Kidney capillary endothelial cell (primary cell): ENCODE data around the gene DDX54.
"Not testable (repeated sequence)": the region's sequence is repeated elsewhere in the genome, so short reads cannot be mapped to it uniquely, and the experiment has no call there.

Experiments used
- DNase-seq: peaks from one replicate; pipeline ENCODE4 v3.0.0-alpha.2; 2018; ENCODE audit warnings: low spot score

Gene DDX54

GRCh38 chr12:113216027-113216426 is 30.7 kb upstream of the DDX54 start:
- DNase-seq, result no peak

- peak; percentile 70 for DNase-seq
Observed at GRCh38 chr12:113214895-113215400, 29.7 kb upstream of the DDX54 start.

GRCh38 chr12:113211160-113211559 is 25.9 kb upstream of the DDX54 start:
- DNase-seq, result no peak

DNA sequence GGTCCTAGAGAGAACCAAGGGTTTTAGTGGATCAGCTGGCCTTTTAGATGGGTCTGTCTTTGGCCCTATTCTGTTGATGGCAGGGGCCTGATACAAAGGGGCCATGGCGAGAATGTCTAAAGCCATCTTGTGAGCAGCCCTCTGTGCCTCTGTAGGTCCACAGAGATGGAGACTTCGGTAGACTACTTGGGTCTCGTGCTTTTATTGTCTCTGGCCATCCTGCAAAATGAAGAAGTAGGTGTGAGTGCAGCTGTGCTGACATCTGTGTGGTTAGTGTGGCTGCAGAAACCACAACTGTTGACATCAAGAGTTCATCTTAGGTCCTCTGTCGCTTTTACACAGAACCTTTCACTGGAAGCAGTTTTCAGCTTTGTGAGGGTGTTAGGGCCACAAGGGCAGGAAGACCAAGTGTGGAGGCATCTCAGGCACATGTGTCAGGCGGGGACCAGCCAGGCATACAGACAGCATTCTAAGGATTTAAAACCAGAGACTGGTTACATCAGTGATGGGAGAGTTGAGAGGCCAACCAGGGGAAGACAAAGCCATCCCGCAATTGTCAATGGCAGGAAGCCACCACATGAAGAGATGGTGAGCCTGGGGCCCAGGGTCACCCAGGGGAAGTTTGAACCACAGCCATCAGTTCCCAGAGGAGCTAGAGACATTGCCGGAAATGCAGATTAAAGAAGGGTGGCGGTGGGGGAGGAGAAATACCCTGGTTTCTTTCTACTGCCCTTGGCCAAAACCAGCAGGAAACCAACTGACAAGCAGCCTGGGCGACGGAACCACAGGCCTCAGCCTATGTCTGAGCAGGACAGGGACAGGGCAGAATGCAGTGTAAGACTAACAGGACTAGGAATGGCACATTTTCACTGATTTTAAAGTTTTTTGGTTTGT is 23.0 kb upstream of the DDX54 start:
- no peak for DNase-seq

DNA sequence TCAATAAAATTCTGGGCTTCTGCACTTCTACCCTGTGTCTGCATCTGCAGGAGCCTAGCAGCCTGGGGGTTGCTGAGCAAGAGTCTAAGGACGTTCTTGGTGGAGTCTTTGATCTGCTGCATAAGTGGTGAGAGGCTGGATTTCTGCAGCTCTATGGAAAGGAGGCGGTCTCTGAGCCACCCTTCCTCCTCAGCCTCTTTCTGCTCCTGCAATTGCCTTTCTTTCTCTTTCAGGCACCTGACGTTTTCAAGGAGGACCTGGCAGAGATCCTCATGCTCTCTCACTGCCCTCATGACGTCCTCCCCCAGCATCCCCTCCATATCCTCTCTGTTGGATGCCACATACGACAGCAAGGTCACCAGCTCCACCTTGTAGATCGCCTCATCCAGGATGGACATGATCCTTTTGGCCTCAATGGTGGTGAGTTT is 22.3 kb upstream of the DDX54 start:
- no peak for DNase-seq

- not testable (repeated sequence) for DNase-seq
Observed at GRCh38 chr12:113206802-113207201, 21.5 kb upstream of the DDX54 start.

- no peak for DNase-seq
Observed at GRCh38 chr12:113204804-113205203, 19.5 kb upstream of the DDX54 start.

DNA sequence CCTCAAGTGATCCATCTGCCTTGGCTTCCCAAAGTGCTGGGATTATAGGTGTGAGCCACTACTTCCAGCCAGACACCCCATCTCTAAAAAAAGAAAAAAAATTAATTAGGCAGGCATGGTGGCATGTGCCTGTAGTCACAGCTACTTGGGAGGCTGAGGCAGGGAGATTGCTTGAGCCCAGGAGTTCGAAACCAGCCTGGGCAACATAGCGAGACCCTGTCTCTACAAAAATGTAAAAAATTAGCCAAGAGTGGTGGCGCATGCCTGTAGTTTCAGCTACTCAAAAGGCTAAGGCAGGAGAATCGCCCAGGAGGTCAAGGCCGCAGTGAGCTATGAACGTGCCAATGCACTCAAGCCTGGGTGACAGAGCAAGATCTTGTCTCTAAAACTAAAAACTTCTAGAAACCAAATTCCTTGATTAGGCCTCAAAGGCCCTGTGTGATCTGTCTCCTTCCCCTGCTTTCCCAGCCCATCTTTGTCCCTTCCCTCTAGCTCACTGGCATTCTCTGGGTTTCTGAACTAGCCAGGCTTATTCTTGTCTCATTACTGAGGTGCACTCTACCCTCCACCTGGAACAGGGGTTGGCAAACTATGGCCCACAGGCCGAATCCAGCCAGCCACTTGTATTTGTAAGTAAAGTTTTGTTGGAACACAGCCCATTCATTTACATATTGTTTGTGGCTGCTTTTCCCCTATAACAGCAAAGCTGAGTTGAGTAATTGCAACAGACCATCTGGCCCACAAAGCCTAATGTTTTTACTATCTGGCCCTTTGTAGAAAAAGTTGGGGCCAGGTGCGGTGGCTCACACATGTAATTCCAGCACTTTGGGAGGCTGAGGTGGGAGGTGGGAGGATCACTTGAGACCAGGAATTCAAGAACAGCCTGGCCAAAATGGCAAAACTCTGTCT is 18.8 kb upstream of the DDX54 start:
- no peak for DNase-seq

DNA sequence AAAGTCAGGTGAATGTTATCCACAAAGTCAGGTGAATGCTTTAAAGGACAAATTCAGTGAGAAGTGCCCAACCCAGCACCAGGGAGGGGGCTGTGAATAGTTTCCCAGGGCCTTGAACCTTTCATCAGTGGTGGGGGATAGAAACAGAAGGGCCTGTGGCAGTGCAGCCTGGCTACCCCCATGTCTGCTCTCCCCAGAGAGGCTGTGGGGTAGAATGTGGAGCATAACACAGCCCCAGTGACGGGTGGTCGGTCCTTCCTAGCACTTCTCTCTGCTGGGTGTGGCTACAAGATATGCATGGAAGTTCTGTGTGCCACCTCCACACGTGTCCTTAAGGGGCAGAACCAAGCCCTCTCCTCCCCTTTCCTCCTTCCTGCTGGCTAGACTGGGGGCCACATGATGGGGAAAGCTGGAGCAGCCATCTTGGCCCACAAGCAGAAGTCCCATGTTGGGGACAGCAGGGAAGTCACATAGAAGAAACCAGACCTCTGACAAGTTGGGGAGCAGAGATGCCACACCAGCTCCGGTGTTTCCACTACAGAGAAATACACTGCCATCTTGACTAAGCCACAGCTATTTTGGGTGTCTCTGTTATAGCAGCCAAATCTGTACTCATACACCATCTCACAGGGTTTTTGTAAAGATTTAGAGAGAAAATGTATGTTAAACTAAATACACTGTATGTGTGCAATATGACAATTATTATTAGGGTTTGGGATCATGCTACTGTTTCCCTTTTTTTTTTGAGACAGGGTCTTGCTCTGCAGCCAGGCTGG is 17.2 kb upstream of the DDX54 start:
- DNase-seq, result no peak

DNA sequence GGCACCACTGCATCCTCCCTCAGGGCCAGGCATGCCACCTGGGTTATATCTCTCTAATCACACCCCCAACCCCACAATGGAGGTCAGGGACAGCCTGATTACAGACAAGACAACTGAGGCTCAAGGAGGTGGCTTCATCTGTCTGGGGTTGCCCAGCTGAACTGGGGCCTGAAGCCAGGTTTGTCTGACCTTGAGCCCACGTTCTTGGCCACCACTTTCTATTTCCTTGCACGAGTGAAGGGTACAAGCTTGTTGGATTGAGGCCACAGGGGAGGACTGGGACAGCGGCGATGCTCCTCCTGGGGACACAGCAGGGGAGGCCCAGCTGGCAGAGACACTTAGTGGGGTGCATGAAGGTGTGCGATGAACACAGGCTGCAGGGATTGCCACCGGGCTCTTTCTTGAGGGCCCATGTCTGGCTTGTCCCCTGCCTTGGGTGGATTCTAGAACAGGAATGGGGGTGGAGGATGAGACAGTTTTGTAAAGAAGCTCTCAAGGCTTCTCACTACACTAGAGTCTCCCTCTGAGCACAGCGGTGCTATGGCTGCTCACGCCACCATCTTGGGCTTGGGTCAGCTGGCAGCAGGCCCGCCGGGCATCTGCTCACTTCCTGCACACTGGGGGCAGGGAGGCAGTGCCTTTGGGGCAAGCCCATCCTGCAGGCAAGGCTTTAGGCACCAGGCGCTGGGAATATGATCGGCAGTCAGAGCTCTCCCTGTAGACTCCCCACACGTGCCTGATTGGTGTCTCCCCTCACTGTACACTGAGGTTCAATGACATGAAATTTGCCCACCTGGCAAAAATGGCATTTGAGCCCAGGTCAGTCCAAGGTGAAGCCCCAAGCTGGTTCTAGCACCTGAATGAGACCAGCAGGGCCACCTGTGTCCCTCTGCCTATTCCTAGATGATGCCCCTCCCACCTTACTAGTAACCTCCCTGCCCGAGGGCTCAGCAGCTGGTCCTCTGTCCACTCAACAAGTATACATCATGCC is 16.2 kb upstream of the DDX54 start:
- no peak for DNase-seq

GRCh38 chr12:113200021-113200797 is 14.9 kb upstream of the DDX54 start:
- DNase-seq, result no peak

DNA sequence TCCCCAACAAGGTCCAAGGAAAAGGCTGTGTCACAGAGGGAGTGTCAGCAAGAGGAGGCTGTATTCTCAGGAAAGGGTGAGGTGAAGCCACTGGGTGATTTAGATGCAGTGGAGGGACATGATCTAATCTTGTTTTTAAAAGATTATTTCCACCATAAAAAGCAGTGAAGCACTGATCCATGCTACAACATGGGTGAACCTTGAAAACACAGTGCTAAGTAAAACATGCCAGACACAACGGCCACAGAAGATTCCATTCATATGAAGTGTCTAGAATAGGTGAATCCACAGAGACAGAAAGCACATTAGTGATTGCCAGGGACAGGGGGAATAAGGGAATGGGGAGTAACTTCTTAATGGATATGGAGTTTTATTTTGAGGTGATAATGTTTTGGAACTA is 13.0 kb upstream of the DDX54 start:
- no peak for DNase-seq

DNA sequence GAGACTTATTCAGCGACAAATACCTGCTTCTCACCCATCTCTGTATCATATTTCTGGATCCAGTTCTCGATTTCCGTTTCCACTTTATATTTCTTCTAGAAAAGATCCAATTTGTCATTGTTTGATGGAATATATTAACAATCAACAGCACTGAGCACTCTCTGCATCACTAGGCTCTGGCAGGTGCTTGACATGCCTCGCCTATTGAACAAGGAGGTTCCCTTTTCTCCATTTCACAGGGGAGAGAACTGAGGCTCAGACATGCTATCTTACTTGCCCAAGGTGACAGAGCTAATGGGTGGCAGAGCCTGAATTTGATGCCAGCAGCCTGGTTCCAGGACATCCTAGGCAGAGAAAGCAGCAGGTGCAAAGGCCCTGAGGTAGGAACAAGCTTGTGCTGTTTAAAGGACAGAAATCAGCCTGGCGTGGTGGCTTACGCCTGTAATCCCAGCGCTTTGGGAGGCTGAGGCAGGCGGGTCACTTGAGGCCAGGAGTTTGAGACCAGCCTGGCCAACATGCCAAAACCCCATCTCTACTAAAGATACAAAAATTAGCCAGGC is 12.3 kb upstream of the DDX54 start:
- DNase-seq, result no peak

DNA sequence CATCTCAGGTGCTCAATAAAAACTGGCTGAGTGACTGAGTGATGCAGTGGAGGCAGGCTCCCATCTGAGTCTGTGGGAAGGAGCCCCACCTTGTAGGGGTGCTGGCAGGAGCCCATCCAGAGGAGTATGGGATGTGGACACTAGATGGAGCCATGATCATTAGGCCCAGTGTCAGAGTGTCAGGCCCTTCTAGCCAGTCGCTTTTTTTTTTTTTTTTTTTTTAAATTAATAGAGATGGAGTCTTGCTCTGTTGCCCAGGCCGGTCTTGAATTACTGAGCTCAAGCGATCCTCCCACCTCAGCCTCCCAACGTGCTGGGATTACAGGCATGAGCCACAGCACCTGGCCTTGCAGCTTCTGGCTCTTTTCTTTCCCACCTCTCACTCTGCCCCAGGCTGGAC is 11.7 kb upstream of the DDX54 start:
- DNase-seq, result peak; percentile 56

GRCh38 chr12:113196582-113196981 is 11.3 kb upstream of the DDX54 start:
- DNase-seq, result no peak

- DNase-seq, result no peak
Observed at GRCh38 chr12:113195598-113195997, 10.3 kb upstream of the DDX54 start.

DNA sequence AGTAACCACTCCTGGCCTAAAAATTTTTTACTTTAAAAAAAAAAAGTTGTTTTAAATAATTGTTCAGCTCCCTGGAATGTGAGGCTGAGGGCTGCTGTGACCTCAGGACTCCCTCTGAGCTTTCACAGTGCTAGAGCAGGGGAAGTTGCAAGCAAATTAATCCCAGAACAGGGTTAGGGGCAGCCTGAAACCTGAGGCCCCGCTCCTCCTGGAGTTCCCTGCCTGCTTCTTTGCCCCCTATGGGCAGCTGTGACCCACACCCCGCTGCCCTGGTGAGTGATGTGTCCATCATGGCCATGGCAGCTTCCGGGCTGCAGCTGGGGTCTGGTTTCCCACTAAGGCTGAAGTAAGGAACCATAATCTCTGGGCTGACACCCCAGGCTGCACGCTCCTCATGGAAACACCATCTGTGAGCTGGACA is 9.7 kb upstream of the DDX54 start:
- DNase-seq, result no peak

- DNase-seq, result no peak
Observed at GRCh38 chr12:113191227-113191626, 5.9 kb upstream of the DDX54 start.

DNA sequence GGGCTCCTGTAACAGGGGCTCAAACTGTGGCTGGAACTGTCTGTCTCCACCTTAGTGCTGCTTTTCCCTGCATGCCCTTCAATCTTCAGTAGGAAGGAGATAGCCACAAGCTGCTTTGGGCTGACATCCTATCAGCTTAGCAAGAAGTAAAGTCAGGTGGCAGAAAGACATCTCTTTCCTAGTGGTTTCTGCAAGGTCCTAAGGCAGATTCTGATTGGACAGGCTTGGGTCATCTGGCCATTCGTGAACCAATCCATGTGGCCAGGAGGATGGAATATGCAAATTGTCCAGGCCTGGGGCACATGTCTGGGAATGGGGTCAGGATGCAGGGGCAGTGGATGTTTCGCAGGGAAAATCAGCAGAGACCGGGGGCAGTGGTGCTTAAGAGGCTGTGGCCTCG is 5.5 kb upstream of the DDX54 start:
- peak; percentile 33 for DNase-seq

DNA sequence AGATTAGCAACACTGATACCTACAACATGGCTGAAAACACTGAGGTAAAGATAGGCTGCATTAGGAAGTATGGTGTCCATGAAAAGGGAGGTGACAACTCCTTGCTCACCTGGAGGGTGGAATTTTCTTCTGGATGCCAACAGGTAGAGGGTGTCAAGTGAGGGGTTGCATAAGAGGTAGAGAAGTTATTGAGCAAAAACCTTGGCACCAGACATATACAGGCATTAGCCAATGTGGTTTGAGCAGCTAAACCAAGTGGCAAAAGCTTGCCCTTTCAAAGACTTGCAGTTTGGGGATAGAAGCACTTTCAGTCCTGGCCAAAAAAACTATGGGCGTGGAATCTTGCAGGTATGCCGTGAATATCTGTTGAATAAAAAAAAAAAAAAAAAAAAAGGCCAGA is 4.1 kb upstream of the DDX54 start:
- no peak for DNase-seq
